Hepatocyte (in vitro differentiated cells): Measurements from ENCODE around the gene TGIF1. TPM values are rescaled to one million over a fixed set of nuclear protein-coding genes. Genes with fewer than 3 reads are reported as not detected.

Source experiments
- DNase-seq: peaks from one replicate; pipeline ENCODE4 v3.0.0-alpha.2; 2016; ENCODE audit warnings: low spot score
- H2AFZ ChIP-seq: fragments of 200-600 bp; sonication (generic); 2 replicates; pipeline ENCODE4 v1.6.0; 2016; ENCODE audit warnings: antibody characterized with exemption, mild to moderate bottlenecking
- H3K27ac ChIP-seq: fragments of 200-600 bp; sonication (generic); 2 replicates; pipeline ENCODE4 v1.5.1; 2016; ENCODE audit warnings: mild to moderate bottlenecking
- H3K27me3 ChIP-seq: fragments of 200-600 bp; sonication (generic); 2 replicates; pipeline ENCODE4 v1.6.1; 2016
- H3K36me3 ChIP-seq: fragments of 200-600 bp; sonication (generic); replicated peaks from 2 replicates; pipeline ENCODE4 v1.5.1; 2016; ENCODE audit warnings: low read depth; ENCODE audit not compliant: insufficient read depth
- H3K4me1 ChIP-seq: fragments of 200-600 bp; sonication (generic); 2 replicates; pipeline ENCODE4 v1.5.1; 2016; ENCODE audit warnings: mild to moderate bottlenecking, moderate library complexity; ENCODE audit not compliant: insufficient read depth
- H3K4me2 ChIP-seq: fragments of 200-600 bp; sonication (generic); 2 replicates; pipeline ENCODE4 v1.6.0; 2016
- H3K4me3 ChIP-seq: fragments of 200-600 bp; sonication (generic); 2 replicates; pipeline ENCODE4 v1.5.1; 2016; ENCODE audit warnings: mild to moderate bottlenecking
- H3K79me2 ChIP-seq: fragments of 200-600 bp; sonication (generic); 2 replicates; pipeline ENCODE4 v1.6.0; 2017; ENCODE audit warnings: mild to moderate bottlenecking
- H3K9me2 ChIP-seq: fragments of 200-600 bp; sonication (generic); replicated peaks from 2 replicates; pipeline ENCODE4 v1.6.0; 2017; ENCODE audit warnings: mild to moderate bottlenecking; ENCODE audit not compliant: insufficient read depth
- H3K9me3 ChIP-seq: fragments of 200-600 bp; sonication (generic); 2 replicates; pipeline ENCODE4 v1.5.1; 2016; ENCODE audit warnings: low read depth, mild to moderate bottlenecking
- H4K20me1 ChIP-seq: fragments of 200-600 bp; sonication (generic); 2 replicates; pipeline ENCODE4 v1.6.0; 2016; ENCODE audit warnings: mild to moderate bottlenecking; ENCODE audit not compliant: insufficient read depth, poor library complexity, severe bottlenecking
- EZH2 ChIP-seq: fragments of 200-600 bp; sonication (generic); IDR thresholded peaks from 2 replicates; pipeline ENCODE4 v1.6.1; 2016; ENCODE audit warnings: antibody characterized with exemption, mild to moderate bottlenecking, borderline replicate concordance
- EZH2phosphoT487 ChIP-seq: fragments of 200-600 bp; sonication (generic); IDR thresholded peaks from one replicate; pipeline ENCODE4 v1.6.1; 2018; ENCODE audit warnings: antibody characterized with exemption, mild to moderate bottlenecking, low read depth, moderate library complexity; ENCODE audit not compliant: unreplicated experiment, severe bottlenecking
- WGBS: methylation state at CpG from one replicate; pipeline ENCODE4 v1.1.6; 2016; ENCODE audit warnings: low lambda C conversion rate; ENCODE audit errors: missing lambda C conversion rate; 5-methylcytosine and 5-hydroxymethylcytosine counted together
- polyA plus RNA-seq: library from polyadenylated mRNA; unstranded; fragments of >200 nt; fragmentation: Nextera tagmentation; extraction: Ambion mirVana; gene quantifications from 2 replicates; pipeline ENCODE4 v1.2.1, GENCODE V29; 2016
- total RNA-seq: library from RNA; depleted of rRNA; stranded (reverse); fragments of >200 nt; gene quantifications from 2 replicates; pipeline ENCODE4 v1.2.3, GENCODE V29; 2014
- TF ChIP-seq, protein P1 (sequence below): fragments of 200-600 bp; sonication (generic); IDR thresholded peaks from 2 replicates; pipeline ENCODE4 v1.5.1; 2016; ENCODE audit warnings: antibody characterized with exemption, mild to moderate bottlenecking; ENCODE audit not compliant: poor library complexity

TGIF1 gene
- total and polyA plus RNA-seq, 2 experiments from 2014 or later = 129 to 193 TPM

DNA sequence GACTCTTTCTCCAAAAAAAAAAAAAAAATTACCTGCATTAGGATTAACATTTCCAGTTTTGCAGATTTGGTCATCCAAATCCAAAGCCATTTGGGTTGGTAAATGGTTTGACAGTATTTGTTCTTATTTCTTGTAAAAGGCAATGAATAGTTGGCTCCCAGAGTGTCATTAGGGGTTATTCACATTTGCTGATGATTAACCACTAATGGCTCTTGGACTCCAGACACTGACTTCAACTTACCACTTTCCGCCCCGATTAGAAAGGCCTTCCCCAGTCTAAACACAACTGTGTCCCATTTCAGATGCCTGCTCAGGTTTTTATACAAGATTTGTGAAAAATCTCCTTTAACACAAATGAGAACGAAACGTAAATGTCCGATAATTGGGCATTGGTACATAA is 9.6 kb upstream of the TGIF1 start:
- 72% methylated on average over 5 of the region's 5 CpGs for WGBS
- Histone ChIP-seq H3K4me1 (no peaks in the 10 kb centered on the region), H3K36me3 (no peaks in the 10 kb centered on the region), H2AFZ (no peak overlapping the region), H3K9me2 (no peaks in the 10 kb centered on the region), H4K20me1 (no peaks in the 10 kb centered on the region), H3K79me2 (no peaks in the 10 kb centered on the region), H3K27ac (peak overlapping the region; percentile 74), H3K9me3 (no peaks in the 10 kb centered on the region), H3K27me3 (no peaks in the 10 kb centered on the region), H3K4me2 (peak overlapping the region; percentile 39), H3K4me3 (no peak overlapping the region)
- no peak for TF ChIP-seq EZH2
- TF ChIP-seq EZH2phosphoT487 = no peak
- TF ChIP-seq, protein P1, sequence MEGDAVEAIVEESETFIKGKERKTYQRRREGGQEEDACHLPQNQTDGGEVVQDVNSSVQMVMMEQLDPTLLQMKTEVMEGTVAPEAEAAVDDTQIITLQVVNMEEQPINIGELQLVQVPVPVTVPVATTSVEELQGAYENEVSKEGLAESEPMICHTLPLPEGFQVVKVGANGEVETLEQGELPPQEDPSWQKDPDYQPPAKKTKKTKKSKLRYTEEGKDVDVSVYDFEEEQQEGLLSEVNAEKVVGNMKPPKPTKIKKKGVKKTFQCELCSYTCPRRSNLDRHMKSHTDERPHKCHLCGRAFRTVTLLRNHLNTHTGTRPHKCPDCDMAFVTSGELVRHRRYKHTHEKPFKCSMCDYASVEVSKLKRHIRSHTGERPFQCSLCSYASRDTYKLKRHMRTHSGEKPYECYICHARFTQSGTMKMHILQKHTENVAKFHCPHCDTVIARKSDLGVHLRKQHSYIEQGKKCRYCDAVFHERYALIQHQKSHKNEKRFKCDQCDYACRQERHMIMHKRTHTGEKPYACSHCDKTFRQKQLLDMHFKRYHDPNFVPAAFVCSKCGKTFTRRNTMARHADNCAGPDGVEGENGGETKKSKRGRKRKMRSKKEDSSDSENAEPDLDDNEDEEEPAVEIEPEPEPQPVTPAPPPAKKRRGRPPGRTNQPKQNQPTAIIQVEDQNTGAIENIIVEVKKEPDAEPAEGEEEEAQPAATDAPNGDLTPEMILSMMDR = no peak
- DNase-seq = peak; percentile 35

DNA sequence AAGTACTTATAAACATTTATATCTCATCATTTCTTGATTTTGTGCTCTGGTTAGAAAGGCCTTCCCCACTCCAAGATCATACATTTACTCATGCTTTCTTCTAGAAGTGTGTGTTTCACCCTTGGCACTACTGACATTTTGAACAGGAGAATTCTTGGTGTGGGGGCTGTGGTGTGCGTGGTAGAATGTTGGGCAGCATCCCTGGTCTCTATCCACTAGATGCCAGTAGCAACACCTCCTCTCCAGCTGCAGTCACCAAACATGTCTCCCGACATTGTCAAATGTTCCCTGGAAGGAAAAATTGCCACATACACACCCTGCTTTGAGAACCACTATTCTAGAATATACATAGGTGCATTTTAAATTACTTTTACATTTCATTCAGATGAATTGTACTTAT is 8.7 kb upstream of the TGIF1 start:
- H3K4me3 ChIP-seq = no peak overlapping the region
- no peak overlapping the region for H3K4me2 ChIP-seq
- TF ChIP-seq, protein P1 = peak; percentile 40
- TF ChIP-seq EZH2phosphoT487 = no peak
- peak overlapping the region; percentile 74 for H3K27ac ChIP-seq
- no peaks in the 10 kb centered on the region for H4K20me1 ChIP-seq
- peaks cover 5% of the 10 kb centered on the region for H3K4me1 ChIP-seq
- DNase-seq = peak; percentile 35
- no peaks in the 10 kb centered on the region for H3K9me3 ChIP-seq
- 22% methylated on average over 2 of the region's 2 CpGs for WGBS
- H3K36me3 ChIP-seq = no peaks in the 10 kb centered on the region
- no peaks in the 10 kb centered on the region for H3K79me2 ChIP-seq
- H2AFZ ChIP-seq = no peak overlapping the region
- no peaks in the 10 kb centered on the region for H3K27me3 ChIP-seq
- no peaks in the 10 kb centered on the region for H3K9me2 ChIP-seq

DNA sequence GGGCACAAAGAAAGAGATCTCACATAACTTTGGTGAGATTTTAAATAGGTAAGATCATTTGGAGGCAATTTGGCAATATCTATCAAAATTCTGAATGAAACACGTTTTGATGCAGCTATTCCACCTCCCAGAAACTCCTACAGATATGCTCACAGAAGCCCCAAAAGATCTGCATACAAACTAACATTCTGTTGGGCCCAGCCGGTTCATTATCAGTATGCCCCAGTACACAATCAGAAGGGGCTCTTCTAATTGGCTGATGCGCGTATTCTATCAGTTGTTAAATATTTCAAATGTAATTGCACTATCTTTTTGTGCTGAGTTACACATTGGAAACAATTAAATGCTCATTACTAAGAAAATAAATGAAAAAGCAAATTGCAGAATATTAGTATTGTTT is 7.1 kb upstream of the TGIF1 start:
- no peak overlapping the region for H3K27ac ChIP-seq
- no peak for DNase-seq
- no peak overlapping the region for H3K4me3 ChIP-seq
- no peaks in the 10 kb centered on the region for H3K36me3 ChIP-seq
- H2AFZ ChIP-seq = no peak overlapping the region
- H3K9me3 ChIP-seq = no peaks in the 10 kb centered on the region
- H3K27me3 ChIP-seq = no peaks in the 10 kb centered on the region
- H3K4me1 ChIP-seq = peaks cover 12% of the 10 kb centered on the region
- TF ChIP-seq EZH2phosphoT487 (no peak), EZH2 (no peak)
- no peak overlapping the region for H3K4me2 ChIP-seq
- H3K79me2 ChIP-seq = no peaks in the 10 kb centered on the region
- H4K20me1 ChIP-seq = no peaks in the 10 kb centered on the region
- H3K9me2 ChIP-seq = no peaks in the 10 kb centered on the region
- 52% methylated on average over 4 of the region's 4 CpGs for WGBS

DNA sequence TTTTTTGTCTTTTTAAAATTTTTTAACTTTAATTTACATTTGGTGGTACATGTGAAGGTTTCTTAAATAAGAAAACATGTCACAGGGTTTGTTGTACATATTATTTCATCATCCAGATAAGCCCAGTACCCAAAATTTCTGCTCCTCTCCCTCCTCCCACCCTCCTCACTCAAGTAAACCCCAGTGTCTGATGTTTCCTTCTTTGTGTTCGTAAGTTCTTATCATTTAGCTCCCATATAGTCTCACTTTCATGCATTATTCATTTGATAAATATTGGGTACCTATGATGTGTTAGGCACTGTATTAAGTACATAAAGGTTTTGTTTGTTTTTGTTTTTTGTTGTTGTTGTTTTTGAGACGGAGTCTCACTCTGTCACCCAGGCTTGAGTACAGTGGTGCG is 5.7 kb upstream of the TGIF1 start:
- TF ChIP-seq EZH2 (no peak), EZH2phosphoT487 (no peak)
- TF ChIP-seq, protein P1 = no peak
- 99% methylated on average over 3 of the region's 3 CpGs for whole genome bisulfite sequencing
- Histone ChIP-seq H3K36me3 (no peaks in the 10 kb centered on the region), H3K9me3 (no peaks in the 10 kb centered on the region), H3K4me2 (no peak overlapping the region), H3K27ac (no peak overlapping the region), H3K79me2 (no peaks in the 10 kb centered on the region), H3K27me3 (no peaks in the 10 kb centered on the region), H2AFZ (no peak overlapping the region), H4K20me1 (no peaks in the 10 kb centered on the region), H3K9me2 (no peaks in the 10 kb centered on the region), H3K4me1 (peaks cover 12% of the 10 kb centered on the region), H3K4me3 (no peak overlapping the region)
- DNase-seq = no peak
